Stimulated activated CD8-positive, alpha-beta memory T cell treated with anti-CD3 and anti-CD28 coated beads, Interleukin-7, amount 100 ng/mL, for 4 hours (primary cell): Measurements from ENCODE around the gene OR2A12.
"Not testable (repeated sequence)": the region's sequence is repeated elsewhere in the genome, so short reads cannot be mapped to it uniquely, and the experiment has no call there.

Source experiments
- DNase-seq, 2 donors: peaks; one replicate each; pipeline ENCODE4 v3.0.0-alpha.2; 2020; ENCODE audit warnings: low read depth in 2 of 2

Gene OR2A12

GRCh38 chr7:144118341-144118740 is 32.3 kb downstream of the OR2A12 start:
- DNase-seq = no peak

GRCh38 chr7:144122876-144123275 is 36.8 kb downstream of the OR2A12 start, which contains the start of gene OR2A14:
Gene OR2A14, plus strand, starts transcription at chr7:144123176. Its CDS starts 5,937 bp downstream, at chr7:144129113.
- no peak for DNase-seq

DNA sequence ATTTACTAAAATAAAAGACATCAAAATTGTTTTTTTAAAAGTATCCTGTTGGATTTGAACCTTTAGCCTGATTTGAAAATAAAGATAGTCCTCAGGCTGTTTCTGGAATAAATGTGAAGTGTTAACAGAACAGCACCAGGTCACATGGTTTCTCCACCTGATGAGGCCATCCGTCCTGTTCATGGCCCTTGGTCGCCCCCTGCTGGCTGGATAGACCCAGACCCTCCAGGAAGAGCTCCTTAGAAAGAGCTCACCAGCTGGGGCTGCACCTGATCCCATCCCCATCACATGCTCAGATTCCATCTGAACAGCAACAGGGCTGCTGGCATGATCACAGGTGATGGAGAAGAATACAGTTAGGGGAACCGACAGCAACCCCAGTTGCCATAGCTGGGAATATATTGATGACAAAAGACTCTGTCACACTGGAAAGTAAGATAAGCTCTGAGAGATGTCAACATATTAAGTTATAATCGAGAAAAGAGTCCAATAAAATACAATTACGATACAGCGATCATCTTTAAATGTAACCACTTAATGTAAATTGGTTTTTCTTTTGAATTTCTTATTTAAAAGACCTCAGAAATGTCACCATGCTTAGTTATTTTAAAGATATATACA is 41.7 kb downstream of the OR2A12 start:
- peak; percentile 64 to 77 for DNase-seq

GRCh38 chr7:144129601-144130000 is 43.5 kb downstream of the OR2A12 start:
- DNase-seq = not testable (repeated sequence)

DNA sequence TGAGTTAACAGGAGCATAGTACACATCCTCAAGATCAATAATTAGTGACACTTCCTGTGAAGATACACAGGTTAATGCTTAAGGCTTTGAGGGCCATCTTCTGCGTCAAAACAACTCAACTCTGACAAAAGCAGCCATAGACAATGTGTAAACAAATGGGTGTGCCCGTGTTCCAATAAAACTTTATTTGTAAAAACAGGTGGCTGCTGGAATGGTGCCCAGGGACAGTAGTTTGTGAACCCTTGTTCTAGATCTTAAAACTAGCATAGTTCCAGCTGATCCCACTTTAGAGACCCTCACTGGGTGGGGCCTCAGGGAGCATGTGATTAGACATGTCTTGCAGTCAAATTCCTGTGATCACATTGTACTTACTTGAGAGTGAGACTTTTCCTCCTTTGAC is 44.7 kb downstream of the OR2A12 start:
- DNase-seq = no peak

DNA sequence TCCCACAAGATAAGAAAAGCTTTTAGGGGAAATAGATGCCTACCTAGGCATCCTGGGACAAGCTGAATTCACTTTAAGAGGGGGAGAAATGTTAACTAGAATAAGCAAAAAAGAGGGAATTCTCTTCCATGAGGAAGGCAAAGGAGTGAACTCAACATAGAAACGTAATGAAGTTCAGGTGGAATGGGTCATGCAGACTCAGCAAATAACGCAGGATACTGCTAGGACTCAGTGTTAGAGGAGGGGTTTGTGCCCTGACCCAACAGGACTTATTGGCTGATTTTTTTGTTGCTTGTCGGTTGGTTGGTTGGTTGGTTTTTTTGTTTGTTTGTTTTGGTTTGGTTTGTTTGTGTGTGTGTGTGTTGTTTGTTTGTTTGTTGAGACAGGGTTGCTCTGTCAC is 46.2 kb downstream of the OR2A12 start:
- no peak for DNase-seq

DNA sequence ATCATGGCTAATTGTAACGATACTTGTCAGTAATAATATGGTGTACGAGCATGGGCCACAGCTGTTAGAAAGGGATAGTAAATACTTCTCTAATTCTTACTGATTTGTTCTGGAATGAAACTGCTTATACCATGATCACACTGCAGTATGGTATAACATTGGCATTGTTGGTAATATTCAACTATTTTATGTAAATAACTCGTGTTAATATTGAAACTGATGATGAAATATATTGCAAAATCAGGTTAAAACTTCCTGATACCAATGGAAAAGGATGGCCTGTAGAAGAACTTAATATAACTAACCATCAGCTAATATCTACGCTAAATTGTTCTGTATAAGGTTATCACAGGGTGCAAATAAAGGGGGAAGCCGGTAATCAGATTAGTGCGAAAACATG is 47.2 kb downstream of the OR2A12 start:
- no peak for DNase-seq

- no peak for DNase-seq
These were observed 48.0 kb downstream of the OR2A12 start for GRCh38 chr7:144134116-144134515.

- no peak for DNase-seq
These were observed 51.4 kb downstream of the OR2A12 start for GRCh38 chr7:144137501-144137900.

DNA sequence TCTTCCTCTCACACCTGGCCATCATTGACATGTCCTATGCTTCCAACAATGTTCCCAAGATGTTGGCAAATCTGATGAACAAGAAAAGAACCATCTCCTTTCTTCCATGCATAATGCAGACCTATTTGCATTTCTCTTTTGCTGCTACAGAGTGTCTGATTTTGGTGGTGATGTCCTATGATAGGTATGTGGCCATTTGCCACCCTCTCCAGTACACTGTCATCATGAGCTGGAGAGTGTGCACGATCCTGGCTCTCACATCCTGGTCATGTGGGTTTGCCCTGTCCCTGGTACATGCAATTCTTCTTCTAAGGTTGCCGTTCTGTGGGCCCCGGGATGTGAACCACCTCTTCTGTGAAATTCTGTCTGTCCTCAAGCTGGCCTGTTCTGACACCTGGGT is 56.1 kb downstream of the OR2A12 start:
- DNase-seq = no peak

DNA sequence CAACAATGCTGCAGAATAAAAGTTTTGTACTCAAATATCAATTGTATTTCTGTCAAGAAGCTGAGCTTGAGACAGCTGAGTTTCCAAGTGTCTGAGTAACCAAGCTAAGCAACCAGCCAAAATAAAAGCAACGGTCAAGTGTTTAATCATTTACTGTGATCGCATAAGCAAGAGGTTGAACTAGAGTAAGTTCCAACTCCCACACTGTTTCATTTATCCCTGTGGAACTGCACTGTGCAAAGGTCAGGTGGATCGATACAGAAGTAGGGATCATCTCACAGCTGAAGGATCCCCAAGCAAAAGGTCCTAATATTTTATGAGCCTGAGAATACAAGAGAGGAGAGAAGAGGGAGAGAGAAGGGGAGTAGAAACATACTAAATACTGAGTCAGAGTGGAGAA is 58.3 kb downstream of the OR2A12 start:
- no peak for DNase-seq

DNA sequence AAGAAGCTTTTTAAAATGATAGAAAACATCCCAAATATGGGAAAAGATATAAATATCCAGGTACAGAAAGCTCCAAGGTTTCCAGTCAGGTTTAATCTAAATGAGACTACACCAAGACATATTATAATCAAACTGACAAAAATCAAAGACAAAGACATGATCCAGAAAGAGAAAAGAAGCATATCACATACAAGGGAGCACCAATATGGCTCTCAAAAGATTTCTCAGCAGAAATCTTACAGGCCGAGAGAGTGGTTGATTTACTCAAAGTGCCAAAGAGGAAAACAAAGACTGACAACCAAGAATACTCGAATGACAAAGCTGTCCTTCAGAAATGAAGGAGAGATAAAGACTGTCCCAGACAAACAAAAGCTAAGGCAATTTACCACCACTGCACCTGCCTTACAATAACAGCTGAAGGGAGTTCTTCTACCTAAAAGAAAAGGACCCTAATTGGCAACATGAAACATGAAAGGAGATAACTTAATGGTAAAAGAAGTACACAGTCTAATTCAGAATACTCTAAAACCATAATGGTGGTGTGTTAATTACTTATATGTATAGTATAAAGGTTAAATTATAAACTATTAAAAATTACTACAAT is 62.2 kb downstream of the OR2A12 start:
- no peak for DNase-seq
